ENCODE measurements around the gene TSPYL4.

GRCh38 chr6:116239256-116239655, 14.6 kb downstream of the TSPYL4 start:
- TF ChIP-seq POLR2A (IDR thresholded peaks at IDR 0.05; ENCODE audit: low read depth, low read length) = no peak
- no peak for TF ChIP-seq TAF1 (IDR thresholded peaks at IDR 0.05; ENCODE audit: low read depth, low read length)
- no peak for TF ChIP-seq POLR2AphosphoS5 (IDR thresholded peaks at IDR 0.05; ENCODE audit: low read depth, low read length)
